Astrocyte (in vitro differentiated cells and primary cell): ENCODE measurements around the gene POU4F2. TPM values are rescaled to one million over a fixed set of nuclear protein-coding genes. Genes with fewer than 3 reads are reported as not detected.

Source experiments
- DNase-seq: peaks from one replicate; pipeline ENCODE4 v3.0.0-alpha.2; 2010; ENCODE audit warnings: low read depth
- FAIRE-seq: peaks from 2 replicates; lab custom pipeline; 2011; peaks lifted over from hg19 to GRCh38; lab: Jason Lieb, UNC
- H2AFZ ChIP-seq: 2 replicates; pipeline ENCODE4 v1.6.0; 2012; ENCODE audit warnings: low read depth, low read length, inconsistent platforms
- H3K27ac ChIP-seq: 2 replicates; pipeline ENCODE4 v1.5.1; 2011; ENCODE audit warnings: low read depth, low read length, inconsistent platforms
- H3K27me3 ChIP-seq: 2 replicates; pipeline ENCODE4 v1.6.0; 2011; ENCODE audit warnings: low read length, inconsistent platforms; ENCODE audit not compliant: insufficient read depth
- H3K36me3 ChIP-seq: 2 replicates; pipeline ENCODE4 v1.5.1; 2011; ENCODE audit warnings: low read length, inconsistent platforms; ENCODE audit not compliant: insufficient read depth
- H3K4me1 ChIP-seq: 2 replicates; pipeline ENCODE4 v1.5.1; 2011; ENCODE audit warnings: low read length, inconsistent platforms; ENCODE audit not compliant: insufficient read depth
- H3K4me2 ChIP-seq: 2 replicates; pipeline ENCODE4 v1.6.0; 2012; ENCODE audit warnings: low read length, inconsistent platforms
- H3K4me3 ChIP-seq: 2 replicates; pipeline ENCODE4 v1.5.1; 2011; ENCODE audit warnings: low read depth, mild to moderate bottlenecking, low read length, inconsistent platforms; ENCODE audit not compliant: insufficient read depth
- H3K79me2 ChIP-seq: 2 replicates; pipeline ENCODE4 v1.6.0; 2012; ENCODE audit warnings: mild to moderate bottlenecking, low read length, inconsistent platforms; ENCODE audit not compliant: insufficient read depth
- H3K9ac ChIP-seq: 2 replicates; pipeline ENCODE4 v1.6.0; 2012; ENCODE audit warnings: mild to moderate bottlenecking, low read length, inconsistent platforms
- H3K9me3 ChIP-seq: 2 replicates; pipeline ENCODE4 v1.5.1; 2012; ENCODE audit warnings: low read depth, mild to moderate bottlenecking, low read length, inconsistent platforms; ENCODE audit not compliant: insufficient read depth
- H4K20me1 ChIP-seq: 2 replicates; pipeline ENCODE4 v1.6.0; 2012; ENCODE audit warnings: low read length, inconsistent platforms; ENCODE audit not compliant: insufficient read depth
- H3K27ac Mint-ChIP-seq: one replicate; pipeline ENCODE4 v1.8.0; 2021; ENCODE audit warnings: mild to moderate bottlenecking, mixed read lengths; ENCODE audit not compliant: unreplicated experiment
- H3K27me3 Mint-ChIP-seq: one replicate; pipeline ENCODE4 v1.8.0; 2021; ENCODE audit warnings: low read depth, mixed read lengths; ENCODE audit not compliant: unreplicated experiment
- H3K36me3 Mint-ChIP-seq: one replicate; pipeline ENCODE4 v1.8.0; 2021; ENCODE audit warnings: low read depth, mixed read lengths; ENCODE audit not compliant: unreplicated experiment
- H3K4me1 Mint-ChIP-seq: one replicate; pipeline ENCODE4 v1.8.0; 2021; ENCODE audit warnings: low read depth, mixed read lengths; ENCODE audit not compliant: unreplicated experiment
- H3K4me3 Mint-ChIP-seq: one replicate; pipeline ENCODE4 v1.8.0; 2021; ENCODE audit warnings: mild to moderate bottlenecking, moderate library complexity, mixed read lengths; ENCODE audit not compliant: unreplicated experiment
- H3K9me3 Mint-ChIP-seq: one replicate; pipeline ENCODE4 v1.8.0; 2021; ENCODE audit warnings: mild to moderate bottlenecking, mixed read lengths; ENCODE audit not compliant: unreplicated experiment
- CTCF ChIP-seq: IDR thresholded peaks from 2 replicates; pipeline ENCODE4 v1.5.1; 2011; ENCODE audit warnings: low read depth, mild to moderate bottlenecking, inconsistent platforms, low read length, moderate library complexity; ENCODE audit not compliant: insufficient read depth
- EZH2 ChIP-seq: IDR thresholded peaks from 2 replicates; pipeline ENCODE4 v1.6.1; 2012; ENCODE audit warnings: mild to moderate bottlenecking, low read length, inconsistent platforms; ENCODE audit not compliant: insufficient read depth
- total RNA-seq: library from RNA; stranded (reverse); gene quantifications from 2 replicates; pipeline ENCODE4 v1.2.1, GENCODE V29; 2021

POU4F2 gene
- total RNA-seq, 1 donor from 2014 or later, result not detected

DNA sequence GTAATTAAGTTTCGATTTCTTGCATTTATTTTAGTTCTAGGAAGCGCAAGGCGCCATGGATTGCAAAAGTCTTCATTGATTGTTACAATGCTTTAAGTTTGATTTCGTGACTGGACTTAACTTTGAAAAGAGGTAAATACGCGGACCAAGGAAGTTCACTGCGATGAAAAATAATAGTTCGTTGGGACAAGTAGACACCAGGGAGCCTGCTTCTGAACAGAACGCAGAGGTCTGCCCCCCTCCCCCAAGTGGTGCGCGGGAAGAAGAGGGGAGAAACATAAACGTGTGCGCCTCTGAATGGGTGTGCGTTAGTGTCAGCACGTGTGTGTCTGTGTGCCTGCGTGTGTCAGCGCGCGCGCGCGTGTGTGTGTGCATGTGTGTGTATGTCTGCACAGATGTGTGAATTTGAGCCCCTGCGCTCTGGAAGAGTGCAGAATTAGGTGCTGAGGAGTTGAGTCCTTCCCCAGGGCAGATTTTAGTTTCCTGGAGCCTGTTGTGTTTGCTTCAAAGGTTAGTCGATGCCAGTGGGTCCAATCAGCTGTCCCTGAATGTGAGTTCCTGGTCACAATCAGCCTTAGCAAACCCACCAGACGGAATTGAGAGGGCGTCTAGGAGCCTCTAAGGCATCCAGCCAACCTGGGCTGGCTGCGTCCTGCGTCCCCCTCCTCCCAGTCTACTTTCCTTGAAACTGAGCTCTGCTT is 5.8 kb upstream of the POU4F2 start:
- H3K36me3 Mint-ChIP-seq, result no peaks in the 10 kb centered on the region
- H3K27me3 Mint-ChIP-seq, result peaks cover 95% of the 10 kb centered on the region
- peaks cover 5% of the 10 kb centered on the region for H3K9me3 Mint-ChIP-seq
- Histone ChIP-seq H3K9me3 (no peaks in the 10 kb centered on the region), H4K20me1 (peaks cover 9% of the 10 kb centered on the region), H3K36me3 (no peaks in the 10 kb centered on the region), H2AFZ (no peak overlapping the region), H3K27ac (no peak overlapping the region), H3K27me3 (peaks cover 72% of the 10 kb centered on the region), H3K79me2 (no peaks in the 10 kb centered on the region), H3K4me1 (no peaks in the 10 kb centered on the region), H3K4me3 (no peak overlapping the region), H3K4me2 (no peak overlapping the region), H3K9ac (no peak overlapping the region)
- H3K27ac Mint-ChIP-seq, result no peak overlapping the region
- TF ChIP-seq EZH2 (no peak), CTCF (no peak)
- H3K4me3 Mint-ChIP-seq, result no peak overlapping the region
- no peak for FAIRE-seq
- no peaks in the 10 kb centered on the region for H3K4me1 Mint-ChIP-seq
- DNase-seq, result no peak

- H3K4me3 Mint-ChIP-seq, result no peak overlapping the region
- peaks cover 5% of the 10 kb centered on the region for H3K9me3 Mint-ChIP-seq
- Histone ChIP-seq H3K27me3 (peaks cover 77% of the 10 kb centered on the region), H3K4me3 (no peak overlapping the region), H4K20me1 (peaks cover 9% of the 10 kb centered on the region), H2AFZ (no peak overlapping the region), H3K9me3 (no peaks in the 10 kb centered on the region), H3K9ac (no peak overlapping the region), H3K4me1 (no peaks in the 10 kb centered on the region), H3K27ac (no peak overlapping the region), H3K4me2 (no peak overlapping the region), H3K79me2 (no peaks in the 10 kb centered on the region), H3K36me3 (no peaks in the 10 kb centered on the region)
- H3K36me3 Mint-ChIP-seq, result no peaks in the 10 kb centered on the region
- no peaks in the 10 kb centered on the region for H3K4me1 Mint-ChIP-seq
- TF ChIP-seq EZH2 (no peak), CTCF (no peak)
- peaks cover 95% of the 10 kb centered on the region for H3K27me3 Mint-ChIP-seq
- FAIRE-seq (no peak), DNase-seq (no peak)
- no peak overlapping the region for H3K27ac Mint-ChIP-seq
Measured at GRCh38 chr4:146633471-146633800, 5.3 kb upstream of the POU4F2 start.

GRCh38 chr4:146634825-146635224 is 3.9 kb upstream of the POU4F2 start:
- H3K9ac ChIP-seq, result no peak overlapping the region
- H3K9me3 Mint-ChIP-seq, result peaks cover 5% of the 10 kb centered on the region
- H3K79me2 ChIP-seq, result no peaks in the 10 kb centered on the region
- peaks cover 82% of the 10 kb centered on the region for H3K27me3 ChIP-seq
- no peak overlapping the region for H3K27ac ChIP-seq
- TF ChIP-seq EZH2 (peak; percentile 10), CTCF (no peak)
- peaks cover 9% of the 10 kb centered on the region for H4K20me1 ChIP-seq
- H2AFZ ChIP-seq, result no peak overlapping the region
- H3K4me3 Mint-ChIP-seq, result no peak overlapping the region
- peaks cover 1% of the 10 kb centered on the region for H3K36me3 Mint-ChIP-seq
- H3K27ac Mint-ChIP-seq, result no peak overlapping the region
- FAIRE-seq, result no peak
- H3K36me3 ChIP-seq, result no peaks in the 10 kb centered on the region
- H3K4me1 ChIP-seq, result no peaks in the 10 kb centered on the region
- H3K27me3 Mint-ChIP-seq, result peaks cover 90% of the 10 kb centered on the region
- no peaks in the 10 kb centered on the region for H3K4me1 Mint-ChIP-seq
- no peak for DNase-seq
- H3K4me3 ChIP-seq, result no peak overlapping the region
- no peak overlapping the region for H3K4me2 ChIP-seq
- no peaks in the 10 kb centered on the region for H3K9me3 ChIP-seq
